ENCODE data around the gene KRTAP5-3.
"Not testable (repeated sequence)": the region's sequence is repeated elsewhere in the genome, so short reads cannot be mapped to it uniquely, and the experiment has no call there.

KRTAP5-3 gene

GRCh38 chr11:1651411-1651980 lies 43.2 kb upstream of the KRTAP5-3 start:
- Histone ChIP-seq H3K4me3 (ENCODE audit: insufficient read depth, low read depth, low read length) (no peak overlapping the region), H3K4me1 (ENCODE audit: control insufficient read depth, insufficient read depth, low read length) (no peaks in the 10 kb centered on the region), H3K27ac (ENCODE audit: insufficient read depth, low read depth, low read length, poor library complexity, severe bottlenecking) (no peak overlapping the region), H3K27me3 (ENCODE audit: control insufficient read depth, insufficient read depth, low read length, poor library complexity, severe bottlenecking) (peaks cover 4% of the 10 kb centered on the region), H3K9me3 (ENCODE audit: control insufficient read depth, low read length) (no peaks in the 10 kb centered on the region), H3K36me3 (ENCODE audit: control insufficient read depth, insufficient read depth, low read length) (no peaks in the 10 kb centered on the region)
- 84 to 86% methylated on average over 7 of the region's 7 CpGs for WGBS, 2 experiments

GRCh38 chr11:1650918-1651262 lies 42.6 kb upstream of the KRTAP5-3 start:
- Histone ChIP-seq H3K9me3 (ENCODE audit: control insufficient read depth, low read length) (no peaks in the 10 kb centered on the region), H3K36me3 (ENCODE audit: control insufficient read depth, insufficient read depth, low read length) (no peaks in the 10 kb centered on the region), H3K27ac (ENCODE audit: insufficient read depth, low read depth, low read length, poor library complexity, severe bottlenecking) (no peak overlapping the region), H3K4me1 (ENCODE audit: control insufficient read depth, insufficient read depth, low read length) (no peaks in the 10 kb centered on the region), H3K4me3 (ENCODE audit: insufficient read depth, low read depth, low read length) (no peak overlapping the region), H3K27me3 (ENCODE audit: control insufficient read depth, insufficient read depth, low read length, poor library complexity, severe bottlenecking) (peaks cover 4% of the 10 kb centered on the region)
- WGBS, 2 experiments, result 71 to 74% methylated on average over 5 of the region's 5 CpGs

GRCh38 chr11:1650034-1650917 lies 42.0 kb upstream of the KRTAP5-3 start:
- H3K27me3 ChIP-seq (ENCODE audit: control insufficient read depth, insufficient read depth, low read length, poor library complexity, severe bottlenecking), result peaks cover 4% of the 10 kb centered on the region

GRCh38 chr11:1648653-1649420 lies 40.6 kb upstream of the KRTAP5-3 start:
- no peaks in the 10 kb centered on the region for H3K36me3 ChIP-seq (ENCODE audit: control insufficient read depth, insufficient read depth, low read length)
- H3K4me1 ChIP-seq (ENCODE audit: control insufficient read depth, insufficient read depth, low read length), result no peaks in the 10 kb centered on the region
- H3K9me3 ChIP-seq (ENCODE audit: control insufficient read depth, low read length), result no peaks in the 10 kb centered on the region
- no peak overlapping the region for H3K4me3 ChIP-seq (ENCODE audit: insufficient read depth, low read depth, low read length)
- peaks cover 4% of the 10 kb centered on the region for H3K27me3 ChIP-seq (ENCODE audit: control insufficient read depth, insufficient read depth, low read length, poor library complexity, severe bottlenecking)
- 91 to 93% methylated on average over 27 to 28 of the region's 28 CpGs for WGBS, 2 experiments
- no peak overlapping the region for H3K27ac ChIP-seq (ENCODE audit: insufficient read depth, low read depth, low read length, poor library complexity, severe bottlenecking)

More at GRCh38 chr11:1650034-1650917, 42.0 kb upstream of the KRTAP5-3 start:
- no peaks in the 10 kb centered on the region for H3K9me3 ChIP-seq (ENCODE audit: control insufficient read depth, low read length)
- no peaks in the 10 kb centered on the region for H3K36me3 ChIP-seq (ENCODE audit: control insufficient read depth, insufficient read depth, low read length)
- H3K27ac ChIP-seq (ENCODE audit: insufficient read depth, low read depth, low read length, poor library complexity, severe bottlenecking), result no peak overlapping the region
- no peaks in the 10 kb centered on the region for H3K4me1 ChIP-seq (ENCODE audit: control insufficient read depth, insufficient read depth, low read length)
- WGBS, 2 experiments, result 77 to 78% methylated on average over 15 of the region's 15 CpGs
- H3K4me3 ChIP-seq (ENCODE audit: insufficient read depth, low read depth, low read length), result no peak overlapping the region

GRCh38 chr11:1647901-1648652 lies 39.8 kb upstream of the KRTAP5-3 start:
- H3K27me3 ChIP-seq (ENCODE audit: control insufficient read depth, insufficient read depth, low read length, poor library complexity, severe bottlenecking), result peaks cover 1% of the 10 kb centered on the region
- no peaks in the 10 kb centered on the region for H3K9me3 ChIP-seq (ENCODE audit: control insufficient read depth, low read length)
- H3K4me3 ChIP-seq (ENCODE audit: insufficient read depth, low read depth, low read length), result no peak overlapping the region
- no peaks in the 10 kb centered on the region for H3K36me3 ChIP-seq (ENCODE audit: control insufficient read depth, insufficient read depth, low read length)
- 93 to 94% methylated on average over 35 of the region's 35 CpGs for WGBS, 2 experiments
- no peaks in the 10 kb centered on the region for H3K4me1 ChIP-seq (ENCODE audit: control insufficient read depth, insufficient read depth, low read length)
- H3K27ac ChIP-seq (ENCODE audit: insufficient read depth, low read depth, low read length, poor library complexity, severe bottlenecking), result no peak overlapping the region

GRCh38 chr11:1646540-1646939 lies 38.3 kb upstream of the KRTAP5-3 start:
- not testable (repeated sequence) for H3K4me1 ChIP-seq (ENCODE audit: control insufficient read depth, insufficient read depth, low read length); H3K27ac ChIP-seq (ENCODE audit: insufficient read depth, low read depth, low read length, poor library complexity, severe bottlenecking); H3K36me3 ChIP-seq (ENCODE audit: control insufficient read depth, insufficient read depth, low read length); H3K9me3 ChIP-seq (ENCODE audit: control insufficient read depth, low read length); H3K27me3 ChIP-seq (ENCODE audit: control insufficient read depth, insufficient read depth, low read length, poor library complexity, severe bottlenecking); H3K4me3 ChIP-seq (ENCODE audit: insufficient read depth, low read depth, low read length)
- WGBS, 2 experiments, result 79 to 84% methylated on average over 9 to 10 of the region's 10 CpGs

GRCh38 chr11:1645357-1645821 lies 37.1 kb upstream of the KRTAP5-3 start:
- Histone ChIP-seq H3K9me3 (ENCODE audit: control insufficient read depth, low read length) (no peaks in the 10 kb centered on the region), H3K36me3 (ENCODE audit: control insufficient read depth, insufficient read depth, low read length) (no peaks in the 10 kb centered on the region), H3K27me3 (ENCODE audit: control insufficient read depth, insufficient read depth, low read length, poor library complexity, severe bottlenecking) (no peaks in the 10 kb centered on the region), H3K27ac (ENCODE audit: insufficient read depth, low read depth, low read length, poor library complexity, severe bottlenecking) (no peak overlapping the region), H3K4me3 (ENCODE audit: insufficient read depth, low read depth, low read length) (no peak overlapping the region), H3K4me1 (ENCODE audit: control insufficient read depth, insufficient read depth, low read length) (no peaks in the 10 kb centered on the region)
- WGBS, 2 experiments, result 89 to 92% methylated on average over 12 of the region's 12 CpGs

GRCh38 chr11:1644601-1645356 lies 36.5 kb upstream of the KRTAP5-3 start:
- Histone ChIP-seq H3K4me1 (ENCODE audit: control insufficient read depth, insufficient read depth, low read length) (no peaks in the 10 kb centered on the region), H3K36me3 (ENCODE audit: control insufficient read depth, insufficient read depth, low read length) (no peaks in the 10 kb centered on the region), H3K27ac (ENCODE audit: insufficient read depth, low read depth, low read length, poor library complexity, severe bottlenecking) (no peak overlapping the region), H3K9me3 (ENCODE audit: control insufficient read depth, low read length) (no peaks in the 10 kb centered on the region), H3K4me3 (ENCODE audit: insufficient read depth, low read depth, low read length) (no peak overlapping the region), H3K27me3 (ENCODE audit: control insufficient read depth, insufficient read depth, low read length, poor library complexity, severe bottlenecking) (no peaks in the 10 kb centered on the region)
- WGBS, 2 experiments, result 88 to 89% methylated on average over 20 of the region's 20 CpGs

- Histone ChIP-seq H3K4me3 (ENCODE audit: insufficient read depth, low read depth, low read length) (no peak overlapping the region), H3K27me3 (ENCODE audit: control insufficient read depth, insufficient read depth, low read length, poor library complexity, severe bottlenecking) (no peaks in the 10 kb centered on the region), H3K36me3 (ENCODE audit: control insufficient read depth, insufficient read depth, low read length) (no peaks in the 10 kb centered on the region), H3K4me1 (ENCODE audit: control insufficient read depth, insufficient read depth, low read length) (no peaks in the 10 kb centered on the region), H3K9me3 (ENCODE audit: control insufficient read depth, low read length) (no peaks in the 10 kb centered on the region), H3K27ac (ENCODE audit: insufficient read depth, low read depth, low read length, poor library complexity, severe bottlenecking) (no peak overlapping the region)
- 92 to 97% methylated on average over 20 of the region's 20 CpGs for WGBS, 2 experiments
These were observed 35.0 kb upstream of the KRTAP5-3 start for GRCh38 chr11:1643146-1643690.
